HCT116 (cell line): ENCODE data around the gene IYD. TPM values are rescaled to one million over a fixed set of nuclear protein-coding genes. Genes with fewer than 3 reads are reported as not detected.

Experiments used
- ATAC-seq: fragments of 200-7000 bp; cut with Tn5 transposase; 2 replicates; pipeline ENCODE4 v1.9.1; 2020; ENCODE audit warnings: mild to moderate bottlenecking, moderate library complexity
- BruUV-seq: library from RNA; stranded (reverse); fragments of 400-500 nt; replicated peaks from 2 replicates; lab custom pipeline; 2021; lab: Mats Ljungman, UMichigan
- CTCF ChIA-PET: fragments of 300-600 bp; sonication (Branson Sonifier 250); formaldehyde crosslinking; loops from one replicate; lab custom pipeline; 2021; ENCODE audit warnings: antibody characterized with exemption; lab: Charles Lee
- POLR2A ChIA-PET: fragments of 300-600, 350-600 bp; sonication (Branson Sonifier 250); formaldehyde crosslinking; loops from one replicate; lab custom pipeline; 2021; ENCODE audit warnings: antibody characterized with exemption; lab: Charles Lee
- RAD21 ChIA-PET, 2 experiments: fragments of 300-600 bp; sonication (Branson Sonifier 250); formaldehyde crosslinking; loops; one replicate each; lab custom pipeline; 2023; ENCODE audit warnings: low total read pairs in 2 of 2; ENCODE audit not compliant: uncharacterized antibody in 2 of 2, unreplicated experiment in 2 of 2, low non-redundant PET in 1 of 2; lab: Charles Lee
- DNase-seq: peaks from one replicate; pipeline ENCODE4 v3.0.0-alpha.2; 2010; ENCODE audit warnings: low read depth, low spot score
- H2AFZ ChIP-seq: fragments of 200-600 bp; shearing (Covaris generic), sonication (generic); 2 replicates; pipeline ENCODE4 v1.6.1; 2017; ENCODE audit warnings: low read depth, mixed run types, mixed read lengths, antibody characterized with exemption, low read length; ENCODE audit not compliant: poor library complexity, severe bottlenecking
- H3K27ac ChIP-seq: 2 replicates; pipeline ENCODE4 v1.5.1; 2012; ENCODE audit warnings: low read depth, low read length
- H3K27me3 ChIP-seq: fragments of 200-600 bp; sonication (generic); 2 replicates; pipeline ENCODE4 v1.6.1; 2016; ENCODE audit warnings: mixed run types, low read length, mixed read lengths; ENCODE audit not compliant: insufficient read depth
- H3K36me3 ChIP-seq, 2 experiments: fragments of 200-500 bp in 1 of 2; fragments of 200-600 bp in 1 of 2; sonication (Bioruptor generic) in 1 of 2; sonication (generic) in 1 of 2; 2 replicates each; pipeline versions ENCODE4 v1.5.1 to v1.6.1; 2014 to 2016; ENCODE audit warnings: low read length in 2 of 2, inconsistent platforms in 1 of 2, mixed read lengths in 1 of 2, mixed run types in 1 of 2; ENCODE audit not compliant: insufficient read depth in 2 of 2, control insufficient read depth in 1 of 2
- H3K4me1 ChIP-seq, 2 experiments: fragments of 200-600 bp in 1 of 2; sonication (generic) in 1 of 2; 2 replicates each; pipeline versions ENCODE4 v1.5.1 to v1.6.1; 2012 to 2017; ENCODE audit warnings: low read length in 2 of 2, inconsistent platforms in 1 of 2, mild to moderate bottlenecking in 1 of 2, mixed read lengths in 1 of 2, mixed run types in 1 of 2, moderate library complexity in 1 of 2; ENCODE audit not compliant: insufficient read depth in 2 of 2, control insufficient read depth in 1 of 2
- H3K4me2 ChIP-seq: fragments of 200-600 bp; sonication (generic); 2 replicates; pipeline ENCODE4 v1.6.1; 2017; ENCODE audit warnings: mixed run types, low read length, mixed read lengths
- H3K4me3 ChIP-seq, 2 experiments: fragments of 200-600 bp in 1 of 2; sonication (generic) in 1 of 2; replicated peaks in 1 of 2; 2 replicates each; pipeline ENCODE4 v1.5.1; 2011 to 2016; ENCODE audit warnings: low read length in 2 of 2, control low read depth in 1 of 2, low read depth in 1 of 2, mild to moderate bottlenecking in 1 of 2, mixed read lengths in 1 of 2, mixed run types in 1 of 2
- H3K79me2 ChIP-seq: fragments of 200-600 bp; sonication (generic); 2 replicates; pipeline ENCODE4 v1.6.1; 2017; ENCODE audit warnings: mild to moderate bottlenecking, mixed run types, low read length, moderate library complexity, mixed read lengths; ENCODE audit not compliant: insufficient read depth
- H3K9ac ChIP-seq: fragments of 200-600 bp; sonication (generic); 2 replicates; pipeline ENCODE4 v1.6.1; 2016; ENCODE audit warnings: low read length, mixed read lengths
- H3K9me2 ChIP-seq: fragments of 200-600 bp; sonication (generic), shearing (Covaris generic); 2 replicates; pipeline ENCODE4 v1.6.1; 2017; ENCODE audit warnings: mixed run types, mild to moderate bottlenecking, moderate library complexity; ENCODE audit not compliant: insufficient read depth
- H3K9me3 ChIP-seq, 2 experiments: fragments of 200-500 bp in 1 of 2; fragments of 200-600 bp in 1 of 2; sonication (Bioruptor generic) in 1 of 2; sonication (generic) in 1 of 2; 2 replicates each; pipeline ENCODE4 v1.6.1; 2014 to 2017; ENCODE audit warnings: low read length in 2 of 2, mixed read lengths in 2 of 2, inconsistent platforms in 1 of 2, low read depth in 1 of 2, mild to moderate bottlenecking in 1 of 2, mixed run types in 1 of 2, moderate library complexity in 1 of 2; ENCODE audit not compliant: control insufficient read depth in 1 of 2, insufficient read depth in 1 of 2
- H4K20me1 ChIP-seq: fragments of 200-600 bp; sonication (generic), shearing (Covaris generic); 2 replicates; pipeline ENCODE4 v1.6.1; 2017; ENCODE audit warnings: mixed run types, mild to moderate bottlenecking, moderate library complexity; ENCODE audit not compliant: insufficient read depth
- CBX3 ChIP-seq: IDR thresholded peaks from 2 replicates; pipeline ENCODE4 v1.6.1; 2012; ENCODE audit warnings: low read depth
- CEBPB ChIP-seq: IDR thresholded peaks from 2 replicates; pipeline ENCODE4 v1.6.1; 2012; ENCODE audit warnings: low read depth
- CTCF ChIP-seq, 3 experiments: fragments of 200-600 bp in 1 of 3; sonication (generic) in 1 of 3; IDR thresholded peaks in 2 of 3; conservative IDR thresholded peaks in 1 of 3; 2 replicates each; pipeline ENCODE4 v1.5.1; 2012 to 2017; ENCODE audit warnings: low read depth in 2 of 3, low read length in 2 of 3, antibody characterized with exemption in 1 of 3, borderline replicate concordance in 1 of 3, control low read depth in 1 of 3, mild to moderate bottlenecking in 1 of 3, mixed read lengths in 1 of 3, mixed run types in 1 of 3, moderate library complexity in 1 of 3; ENCODE audit not compliant: insufficient read depth in 1 of 3
- ELF1 ChIP-seq: IDR thresholded peaks from 2 replicates; pipeline ENCODE4 v1.6.1; 2012; ENCODE audit warnings: low read depth, borderline replicate concordance
- RAD21 ChIP-seq: IDR thresholded peaks from 2 replicates; pipeline ENCODE4 v1.6.1; 2012; ENCODE audit warnings: low read depth, mild to moderate bottlenecking
- SP1 ChIP-seq: IDR thresholded peaks from 2 replicates; pipeline ENCODE4 v1.6.1; 2012; ENCODE audit warnings: low read depth
- TCF7L2 ChIP-seq: IDR thresholded peaks from 2 replicates; pipeline ENCODE4 v1.7.0; 2011; ENCODE audit warnings: borderline replicate concordance, inconsistent platforms; ENCODE audit not compliant: insufficient read depth, insufficient read length; ENCODE audit errors: extremely low read depth
- YY1 ChIP-seq: IDR thresholded peaks from 2 replicates; pipeline ENCODE4 v1.6.1; 2011; ENCODE audit warnings: low read length, low read depth, moderate library complexity, mild to moderate bottlenecking; ENCODE audit not compliant: insufficient replicate concordance; ENCODE audit errors: extremely low read depth
- ZFX ChIP-seq: fragments of 450-650 bp; IDR thresholded peaks from 2 replicates; pipeline ENCODE4 v1.6.1; 2017
- intact Hi-C: fragments of 100-400 bp; cut with micrococcal nuclease; formaldehyde crosslinking; loops from 2 replicates; pipeline ENCODE4 v1.10.0; 2022
- total RNA-seq: library from RNA; stranded (reverse); gene quantifications from one replicate; pipeline ENCODE4 v1.2.1, GENCODE V29; 2021; ENCODE audit not compliant: unreplicated experiment

Gene IYD
- total RNA-seq, 1 experiment from 2014 or later: not detected

GRCh38 chr6:150331344-150331743 is 37.5 kb upstream of the IYD start:
- intact Hi-C loops: loop anchor here (10.0 kb wide), 1 partner anchor 187 kb away; the partner anchor contains the start of gene PPP1R14C
- no peak for DNase-seq
- Histone ChIP-seq H4K20me1 (no peaks in the 10 kb centered on the region), H2AFZ (no peak overlapping the region), H3K4me2 (no peak overlapping the region), H3K4me1 (peaks cover 0 to 5% of the 10 kb centered on the region in 2 experiments; a peak in 2 of 4 replicates), H3K9ac (no peak overlapping the region), H3K36me3 (no peaks in the 10 kb centered on the region), H3K27me3 (no peaks in the 10 kb centered on the region), H3K9me3 (no peaks in the 10 kb centered on the region), H3K9me2 (no peaks in the 10 kb centered on the region), H3K4me3 (no peak overlapping the region), H3K27ac (no peak overlapping the region), H3K79me2 (no peaks in the 10 kb centered on the region)
- no TSS peak for BruUV-seq
- ChIA-PET CTCF (no interaction called here), POLR2A (no interaction called here), RAD21 (no interaction called here)
- TF ChIP-seq YY1 (no peak), SP1 (no peak), TCF7L2 (no peak), CTCF (IDR thresholded peaks at IDR 0.05 in 2 of 3, conservative IDR thresholded peaks at IDR 0.05 in 1 of 3; ENCODE audit: borderline replicate concordance in 1 of 3, insufficient read depth in 1 of 3, low read depth in 2 of 3, low read length in 2 of 3) (no peak), CEBPB (no peak), ELF1 (no peak), RAD21 (no peak), ZFX (no peak), CBX3 (no peak)
- ATAC-seq: no peak
